ENCODE data around the gene CUL3. TPM values are rescaled to one million over a fixed set of nuclear protein-coding genes. Genes with fewer than 3 reads are reported as not detected.

CUL3 gene
- total RNA-seq, 1 experiment from 2014 or later: 55.6 TPM

DNA sequence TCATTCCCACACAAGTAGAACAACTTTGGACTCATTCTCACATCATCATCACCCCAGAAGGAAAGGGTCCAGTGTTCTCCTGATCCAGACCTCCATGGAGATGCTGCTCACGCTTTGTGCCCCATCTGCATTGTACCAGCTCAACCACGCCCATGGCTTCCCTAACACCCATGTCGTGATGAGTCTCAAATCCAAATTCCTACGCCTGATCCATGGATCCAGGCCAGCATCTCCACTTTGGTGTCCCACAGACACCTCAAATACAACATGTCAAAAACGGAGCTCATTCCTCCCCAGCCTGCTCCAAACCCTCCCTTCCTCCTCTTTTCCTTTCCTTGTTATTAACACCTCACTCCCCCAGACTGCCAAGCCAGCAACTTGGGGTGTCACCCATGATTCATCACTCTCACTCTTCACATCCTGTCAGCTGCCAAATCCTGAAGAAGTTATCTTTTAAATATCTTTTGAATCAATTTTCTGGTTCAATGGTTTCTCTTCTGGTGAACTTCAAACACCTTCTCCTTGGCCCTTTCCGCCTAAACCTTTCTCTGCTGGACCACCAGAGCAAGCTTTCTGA, 153.1 kb downstream of the CUL3 start:
- H3K36me3 ChIP-seq: no peaks in the 10 kb centered on the region
- no peak overlapping the region for H3K4me3 ChIP-seq
- H3K27me3 ChIP-seq: no peaks in the 10 kb centered on the region
- no peaks in the 10 kb centered on the region for H3K9me3 ChIP-seq
- DNase-seq: peak; percentile 17

DNA sequence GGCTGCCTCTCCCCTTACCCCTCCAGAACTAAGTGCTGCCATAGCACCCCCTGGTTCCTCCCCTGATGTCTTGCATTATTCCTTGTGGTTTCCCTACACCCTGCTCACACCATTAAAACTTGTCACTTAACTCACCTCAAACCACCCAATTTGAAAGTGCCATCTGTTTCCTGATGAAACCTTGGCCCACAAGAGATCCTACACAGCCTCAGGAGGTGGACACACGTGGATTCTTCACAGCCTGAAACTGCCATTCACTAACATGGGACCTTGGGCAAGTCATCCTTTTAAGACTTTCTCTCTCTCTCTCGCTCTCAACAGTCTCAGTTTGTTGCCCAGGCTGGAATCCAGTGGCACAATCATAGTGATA, 155.7 kb downstream of the CUL3 start:
- no peak for DNase-seq
- Histone ChIP-seq H3K9me3 (no peaks in the 10 kb centered on the region), H3K4me3 (no peak overlapping the region), H3K27me3 (no peaks in the 10 kb centered on the region), H3K36me3 (no peaks in the 10 kb centered on the region)

GRCh38 chr2:224428787-224429440, 156.2 kb downstream of the CUL3 start:
- H3K4me3 ChIP-seq: no peak overlapping the region
- no peaks in the 10 kb centered on the region for H3K27me3 ChIP-seq
- no peaks in the 10 kb centered on the region for H3K36me3 ChIP-seq
- peak; percentile 4 for DNase-seq
- no peaks in the 10 kb centered on the region for H3K9me3 ChIP-seq

GRCh38 chr2:224427471-224427870, 157.7 kb downstream of the CUL3 start:
- no peak for DNase-seq
- H3K36me3 ChIP-seq: no peaks in the 10 kb centered on the region
- no peaks in the 10 kb centered on the region for H3K9me3 ChIP-seq
- H3K4me3 ChIP-seq: no peak overlapping the region
- no peaks in the 10 kb centered on the region for H3K27me3 ChIP-seq

DNA sequence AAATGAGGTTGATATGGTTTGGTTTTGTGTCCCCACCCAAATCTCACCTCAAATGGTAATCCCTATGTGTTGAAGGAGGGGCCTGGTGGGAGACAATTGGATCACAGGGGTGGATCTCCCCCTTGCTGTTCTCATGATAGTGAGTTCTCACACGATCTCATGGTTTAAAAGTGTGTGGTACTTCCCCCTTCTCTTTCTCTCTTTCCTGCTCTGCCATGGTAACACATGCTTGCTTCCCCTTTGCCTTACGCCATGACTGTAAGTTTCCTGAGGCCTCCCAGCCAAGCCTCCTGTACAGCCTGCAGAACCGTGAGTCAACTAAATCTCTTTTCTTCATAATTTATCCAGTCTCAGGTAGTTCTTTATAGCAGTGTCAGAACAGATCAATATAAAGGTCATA, 158.5 kb downstream of the CUL3 start:
- Histone ChIP-seq H3K27me3 (no peaks in the 10 kb centered on the region), H3K4me3 (no peak overlapping the region), H3K36me3 (no peaks in the 10 kb centered on the region), H3K9me3 (no peaks in the 10 kb centered on the region)
- no peak for DNase-seq

GRCh38 chr2:224421065-224421464, 164.1 kb downstream of the CUL3 start:
- DNase-seq: no peak
- H3K27me3 ChIP-seq: 0 out of 2 replicates have a peak, but pooled peaks cover 2% of the 10 kb centered on the region
- no peaks in the 10 kb centered on the region for H3K9me3 ChIP-seq
- no peaks in the 10 kb centered on the region for H3K36me3 ChIP-seq
- no peak overlapping the region for H3K4me3 ChIP-seq

Other genes with a start within 250 kb of the CUL3 start
- not detected in 2 replicates for gene FAM124B, start 183.3 kb downstream of the CUL3 start, total RNA-seq (2014; rRNA removed; shearing (Covaris generic); ENCODE audit: low replicate concordance)
- not detected in 2 replicates for gene CCDC195, start 131.0 kb upstream of the CUL3 start, total RNA-seq (2014; rRNA removed; shearing (Covaris generic); ENCODE audit: low replicate concordance)